Stimulated activated CD4-positive, alpha-beta T cell treated with anti-CD3 and anti-CD28 coated beads, Interleukin-12 subunit alpha, Interleukin-12 subunit beta, amount 100 ng/mL, for 24 hours (primary cell): Measurements from ENCODE around the gene KIAA1671.

Experiments
- DNase-seq, 2 experiments: peaks; one replicate each; pipeline ENCODE4 v3.0.0-alpha.2; 2020; ENCODE audit warnings: low read depth in 2 of 2

KIAA1671 gene

GRCh38 chr22:25146307-25146706 is 193.8 kb downstream of the KIAA1671 start:
- no peak for DNase-seq

GRCh38 chr22:25146906-25147641 is 194.6 kb downstream of the KIAA1671 start:
- DNase-seq: no peak

- no peak for DNase-seq
Measured at GRCh38 chr22:25147642-25147928, 195.1 kb downstream of the KIAA1671 start.

GRCh38 chr22:25148149-25148691 is 195.7 kb downstream of the KIAA1671 start:
- DNase-seq: no peak

- no peak for DNase-seq
Measured at GRCh38 chr22:25149014-25149413, 196.5 kb downstream of the KIAA1671 start.

- no peak for DNase-seq
Measured at GRCh38 chr22:25153961-25154666, 201.6 kb downstream of the KIAA1671 start.

GRCh38 chr22:25154667-25154999 is 202.1 kb downstream of the KIAA1671 start:
- no peak for DNase-seq

- no peak for DNase-seq
Measured at GRCh38 chr22:25156736-25157135, 204.2 kb downstream of the KIAA1671 start.

GRCh38 chr22:25159028-25159427 is 206.5 kb downstream of the KIAA1671 start:
- no peak for DNase-seq

GRCh38 chr22:25160120-25160996 is 207.8 kb downstream of the KIAA1671 start:
- no peak for DNase-seq

- no peak for DNase-seq
Measured at GRCh38 chr22:25161017-25161915, 208.8 kb downstream of the KIAA1671 start.

- DNase-seq: no peak
Measured at GRCh38 chr22:25161916-25162530, 209.5 kb downstream of the KIAA1671 start.

GRCh38 chr22:25162561-25162960 is 210.0 kb downstream of the KIAA1671 start:
- no peak for DNase-seq

- DNase-seq: no peak
Measured at GRCh38 chr22:25165785-25166184, 213.3 kb downstream of the KIAA1671 start.

GRCh38 chr22:25166266-25167040 is 213.9 kb downstream of the KIAA1671 start:
- DNase-seq: no peak

GRCh38 chr22:25167082-25167481 is 214.6 kb downstream of the KIAA1671 start:
- DNase-seq: no peak

GRCh38 chr22:25167834-25168601 is 215.5 kb downstream of the KIAA1671 start:
- no peak for DNase-seq

- DNase-seq: no peak
Measured at GRCh38 chr22:25169278-25170031, 216.9 kb downstream of the KIAA1671 start.
